GM08714 (cell line): ENCODE data around the gene LIMD2.

Source experiments
- H3K4me3 ChIP-seq: fragments of 200-500 bp; sonication (Bioruptor generic); 2 replicates; pipeline ENCODE4 v1.5.1; 2014; ENCODE audit warnings: mild to moderate bottlenecking, low read length, inconsistent platforms
- ZNF274 ChIP-seq: IDR thresholded peaks from 2 replicates; pipeline ENCODE4 v1.6.1; 2012; ENCODE audit warnings: mild to moderate bottlenecking, low read depth, low read length

LIMD2 gene

DNA sequence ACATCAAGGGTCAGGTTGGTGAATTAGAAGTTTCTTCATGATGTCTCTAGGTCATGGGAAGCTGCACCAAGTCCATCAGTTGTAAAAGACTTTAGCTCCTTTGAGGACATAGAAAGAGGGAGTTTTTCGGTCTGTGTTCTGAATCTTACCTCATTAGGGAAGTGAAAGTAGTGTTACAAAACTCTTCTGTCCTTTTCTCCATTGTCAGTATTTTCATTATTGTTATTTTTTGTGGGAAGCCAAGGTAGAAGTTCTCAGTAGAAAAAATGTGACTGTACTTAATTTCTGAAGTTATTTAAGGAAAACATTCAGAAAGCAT is 53.5 kb downstream of the LIMD2 start:
- H3K4me3 ChIP-seq, result no peak overlapping the region

More for the DNA sequence above, 53.5 kb downstream of the LIMD2 start:
- no peak for TF ChIP-seq ZNF274
